H9 (cell line): ENCODE data around the gene RGP1. TPM values are rescaled to one million over a fixed set of nuclear protein-coding genes. Genes with fewer than 3 reads are reported as not detected.

Source experiments
- DNase-seq: peaks from one replicate; pipeline ENCODE4 v3.0.0-alpha.2; 2017
- H2AFZ ChIP-seq: one replicate; pipeline ENCODE4 v1.6.1; 2013; ENCODE audit warnings: mild to moderate bottlenecking, low read length, control low read depth, moderate library complexity
- H2AK5ac ChIP-seq: 2 replicates; pipeline ENCODE4 v1.6.1; 2013; ENCODE audit warnings: low read length, control low read depth, mixed read lengths; ENCODE audit not compliant: insufficient read length
- H2BK120ac ChIP-seq: one replicate; pipeline ENCODE4 v1.6.1; 2013; ENCODE audit warnings: low read depth, mild to moderate bottlenecking, low read length, control low read depth, inconsistent platforms; ENCODE audit not compliant: poor library complexity, severe bottlenecking
- H2BK12ac ChIP-seq: 2 replicates; pipeline ENCODE4 v1.6.1; 2013; ENCODE audit warnings: low read length, control low read depth, mixed read lengths, low read depth; ENCODE audit not compliant: insufficient read length
- H2BK15ac ChIP-seq: 2 replicates; pipeline ENCODE4 v1.6.1; 2013; ENCODE audit warnings: low read depth, low read length, control low read depth
- H2BK20ac ChIP-seq: one replicate; pipeline ENCODE4 v1.6.1; 2013; ENCODE audit warnings: low read depth, mild to moderate bottlenecking, low read length, control low read depth, inconsistent platforms; ENCODE audit not compliant: poor library complexity, severe bottlenecking
- H2BK5ac ChIP-seq: 2 replicates; pipeline ENCODE4 v1.6.1; 2013; ENCODE audit warnings: low read length, control low read depth, mixed read lengths; ENCODE audit not compliant: insufficient read length
- H3K14ac ChIP-seq: 2 replicates; pipeline ENCODE4 v1.6.1; 2013; ENCODE audit warnings: low read length, control low read depth; ENCODE audit not compliant: insufficient read depth
- H3K18ac ChIP-seq: 2 replicates; pipeline ENCODE4 v1.6.1; 2013; ENCODE audit warnings: low read depth, mild to moderate bottlenecking, mixed read lengths, low read length, control low read depth; ENCODE audit not compliant: insufficient read length
- H3K23ac ChIP-seq: 2 replicates; pipeline ENCODE4 v1.6.1; 2013; ENCODE audit warnings: low read length, control low read depth, mixed read lengths, low read depth; ENCODE audit not compliant: insufficient read length
- H3K23me2 ChIP-seq: 2 replicates; pipeline ENCODE4 v1.6.1; 2013; ENCODE audit warnings: low read depth, mild to moderate bottlenecking, mixed read lengths, low read length, control low read depth; ENCODE audit not compliant: insufficient read length, poor library complexity, severe bottlenecking
- H3K27ac ChIP-seq: 2 replicates; pipeline ENCODE4 v1.5.1; 2013; ENCODE audit warnings: low read length, control low read depth, mixed read lengths, low read depth; ENCODE audit not compliant: insufficient read length
- H3K27me3 ChIP-seq: 2 replicates; pipeline ENCODE4 v1.6.1; 2013; ENCODE audit warnings: low read length, control low read depth, inconsistent platforms; ENCODE audit not compliant: insufficient read depth
- H3K4ac ChIP-seq: 2 replicates; pipeline ENCODE4 v1.6.1; 2013; ENCODE audit warnings: low read depth, mild to moderate bottlenecking, control low read depth, inconsistent platforms, low read length, moderate library complexity
- H3K4me1 ChIP-seq: 2 replicates; pipeline ENCODE4 v1.6.1; 2013; ENCODE audit warnings: low read length, control low read depth, inconsistent platforms; ENCODE audit not compliant: insufficient read depth
- H3K4me2 ChIP-seq: 2 replicates; pipeline ENCODE4 v1.6.1; 2013; ENCODE audit warnings: low read length, control low read depth, mixed read lengths; ENCODE audit not compliant: insufficient read length, insufficient read depth
- H3K56ac ChIP-seq: 2 replicates; pipeline ENCODE4 v1.6.1; 2013; ENCODE audit warnings: low read depth, mild to moderate bottlenecking, mixed read lengths, low read length, control low read depth; ENCODE audit not compliant: insufficient read length
- H3K79me1 ChIP-seq: 2 replicates; pipeline ENCODE4 v1.6.1; 2013; ENCODE audit warnings: low read depth, mild to moderate bottlenecking, moderate library complexity, low read length, control low read depth, inconsistent platforms; ENCODE audit not compliant: insufficient read depth, poor library complexity, severe bottlenecking
- H3K79me2 ChIP-seq: 2 replicates; pipeline ENCODE4 v1.6.1; 2013; ENCODE audit warnings: low read length, control low read depth, inconsistent platforms; ENCODE audit not compliant: insufficient read depth
- H3K9ac ChIP-seq: 2 replicates; pipeline ENCODE4 v1.6.1; 2013; ENCODE audit warnings: low read length, control low read depth, mixed read lengths; ENCODE audit not compliant: insufficient read length; ENCODE audit errors: extremely low read depth
- H3K9me3 ChIP-seq: one replicate; pipeline ENCODE4 v1.6.1; 2013; ENCODE audit warnings: low read depth, low read length, inconsistent platforms; ENCODE audit not compliant: control insufficient read depth
- H3T11ph ChIP-seq: one replicate; pipeline ENCODE4 v1.6.1; 2013; ENCODE audit warnings: mild to moderate bottlenecking, low read length, control low read depth, inconsistent platforms
- H4K20me1 ChIP-seq: one replicate; pipeline ENCODE4 v1.6.1; 2013; ENCODE audit not compliant: control insufficient read depth, insufficient read length, insufficient read depth
- H4K5ac ChIP-seq: 2 replicates; pipeline ENCODE4 v1.6.1; 2013; ENCODE audit warnings: low read depth, mild to moderate bottlenecking, mixed read lengths, low read length, control low read depth; ENCODE audit not compliant: insufficient read length
- H4K8ac ChIP-seq: replicated peaks from 2 replicates; pipeline ENCODE4 v1.6.1; 2013; ENCODE audit warnings: low read length, control low read depth, mixed read lengths, low read depth; ENCODE audit not compliant: insufficient read length
- H4K91ac ChIP-seq: 2 replicates; pipeline ENCODE4 v1.6.1; 2013; ENCODE audit warnings: low read depth, mild to moderate bottlenecking, moderate library complexity, mixed read lengths, low read length, control low read depth; ENCODE audit not compliant: insufficient read length
- H3K27ac Mint-ChIP-seq, 3 experiments: 2 replicates in 2 of 3; 3 replicates in 1 of 3; pipeline ENCODE4 v1.8.0; 2020 to 2021; ENCODE audit warnings: mixed read lengths in 3 of 3, mild to moderate bottlenecking in 1 of 3, moderate library complexity in 1 of 3
- H3K27me3 Mint-ChIP-seq: 2 replicates; pipeline ENCODE4 v1.8.0; 2021; ENCODE audit warnings: low read depth, mild to moderate bottlenecking, moderate library complexity, mixed read lengths
- H3K36me3 Mint-ChIP-seq, 3 experiments: 2 replicates in 2 of 3; 3 replicates in 1 of 3; pipeline ENCODE4 v1.8.0; 2020 to 2021; ENCODE audit warnings: low read depth in 3 of 3, mixed read lengths in 3 of 3; ENCODE audit not compliant: insufficient read depth in 1 of 3
- H3K4me1 Mint-ChIP-seq, 2 experiments: 2 replicates each; pipeline ENCODE4 v1.8.0; 2020; ENCODE audit warnings: mixed read lengths in 2 of 2
- H3K4me3 Mint-ChIP-seq, 2 experiments: 2 replicates in 1 of 2; 3 replicates in 1 of 2; pipeline ENCODE4 v1.8.0; 2020 to 2021; ENCODE audit warnings: mild to moderate bottlenecking in 2 of 2, mixed read lengths in 2 of 2, moderate library complexity in 1 of 2
- H3K9me3 Mint-ChIP-seq, 2 experiments: 2 replicates in 1 of 2; 3 replicates in 1 of 2; pipeline ENCODE4 v1.8.0; 2020; ENCODE audit warnings: mild to moderate bottlenecking in 2 of 2, mixed read lengths in 2 of 2, moderate library complexity in 1 of 2
- CTCF ChIP-seq: fragments of 200-600 bp; sonication (generic); conservative IDR thresholded peaks from 3 replicates; pipeline ENCODE4 v1.8.0; 2021; ENCODE audit warnings: antibody characterized with exemption, mild to moderate bottlenecking
- WGBS: extraction: QIAGEN DNeasy Blood & Tissue Kit; methylation state at CpG from one replicate; pipeline ENCODE4 v1.1.7; 2013; ENCODE audit warnings: missing lambda C conversion rate, low lambda C conversion rate, mixed read lengths; ENCODE audit not compliant: insufficient read length; ENCODE audit errors: extremely low coverage; 5-methylcytosine and 5-hydroxymethylcytosine counted together
- total RNA-seq: library from RNA; stranded (reverse); gene quantifications from 2 replicates; pipeline ENCODE4 v1.2.1, GENCODE V29; 2021

The RGP1 gene
- total RNA-seq, 1 experiment from 2014 or later, result 25.7 TPM

- Histone ChIP-seq H3K18ac (no peak overlapping the region), H2BK15ac (no peak overlapping the region), H2BK12ac (no peak overlapping the region), H4K91ac (no peak overlapping the region), H3K27ac (no peak overlapping the region), H3K4me2 (no peak overlapping the region), H3K56ac (no peak overlapping the region), H2BK5ac (no peak overlapping the region), H3K27me3 (no peaks in the 10 kb centered on the region), H2AFZ (no peak overlapping the region), H3K23ac (no peak overlapping the region), H3K79me2 (no peaks in the 10 kb centered on the region), H3K9ac (no peak overlapping the region), H2BK120ac (no peak overlapping the region), H3T11ph (no peak overlapping the region), H4K8ac (no peak overlapping the region), H3K4ac (no peak overlapping the region), H2AK5ac (no peak overlapping the region), H3K9me3 (no peaks in the 10 kb centered on the region), H3K14ac (no peak overlapping the region), H4K5ac (no peak overlapping the region), H3K23me2 (no peaks in the 10 kb centered on the region), H4K20me1 (no peaks in the 10 kb centered on the region), H3K4me1 (no peaks in the 10 kb centered on the region), H2BK20ac (no peak overlapping the region), H3K79me1 (no peaks in the 10 kb centered on the region)
- DNase-seq, result no peak
- Mint-ChIP-seq H3K4me3 (no peak overlapping the region), H3K36me3 (peaks cover 45 to 96% (median 84%) of the 10 kb centered on the region in 3 experiments), H3K27ac (no peak overlapping the region), H3K4me1 (peaks cover 0 to 9% of the 10 kb centered on the region in 2 experiments; a peak in 2 of 4 replicates), H3K9me3 (no peaks in the 10 kb centered on the region), H3K27me3 (no peaks in the 10 kb centered on the region; the same call in 1 of the 2 replicates)
- no peak for TF ChIP-seq CTCF
- no CpG with 5 or more reads among the region's 15 CpGs for WGBS
Observed at GRCh38 chr9:35718721-35719511, 30.2 kb upstream of the RGP1 start.
